ENCODE results near the gene POU2F2.

- TF ChIP-seq POLR2A (IDR thresholded peaks at IDR 0.05), result no peak
- TF ChIP-seq EP300 (IDR thresholded peaks at IDR 0.05), result no peak
- TF ChIP-seq CTCF (IDR thresholded peaks at IDR 0.05), result no peak
- no peak for TF ChIP-seq POLR2AphosphoS5 (IDR thresholded peaks at IDR 0.05)
These were observed 23.6 kb upstream of the POU2F2 start for GRCh38 chr19:42155796-42156195.

All from suprapubic skin (tissue), 4 donors.